Embryonic facial prominence (tissue), 1 donor: ENCODE results near the gene PIK3CG.
"Not testable (repeated sequence)": the region's sequence is repeated elsewhere in the genome, so short reads cannot be mapped to it uniquely, and the experiment has no call there.

ENCODE experiments used
- DNase-seq: peaks from one replicate; pipeline ENCODE4 v3.0.0-alpha.2; 2016; ENCODE audit errors: extremely low spot score

PIK3CG gene

DNA sequence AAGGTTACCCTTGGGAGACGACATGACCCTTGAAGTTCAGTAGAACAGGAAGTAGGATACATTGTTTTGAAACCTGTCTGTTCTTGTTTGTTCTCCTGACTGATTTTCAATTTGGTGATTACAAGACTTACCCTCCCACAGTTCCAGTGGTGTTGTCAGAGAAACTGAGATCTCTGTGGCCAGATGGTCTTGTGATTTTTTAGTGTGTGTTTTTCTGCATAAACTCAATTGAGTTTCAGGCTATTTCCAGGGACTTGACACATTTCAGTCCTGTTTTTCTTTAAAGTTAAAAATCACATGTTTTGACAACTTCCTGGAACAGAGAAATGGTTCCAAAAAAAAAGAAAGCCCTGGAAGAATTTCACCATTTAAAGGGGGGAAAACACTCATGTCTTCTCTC lies 22.3 kb downstream of the PIK3CG start:
- DNase-seq = no peak

DNA sequence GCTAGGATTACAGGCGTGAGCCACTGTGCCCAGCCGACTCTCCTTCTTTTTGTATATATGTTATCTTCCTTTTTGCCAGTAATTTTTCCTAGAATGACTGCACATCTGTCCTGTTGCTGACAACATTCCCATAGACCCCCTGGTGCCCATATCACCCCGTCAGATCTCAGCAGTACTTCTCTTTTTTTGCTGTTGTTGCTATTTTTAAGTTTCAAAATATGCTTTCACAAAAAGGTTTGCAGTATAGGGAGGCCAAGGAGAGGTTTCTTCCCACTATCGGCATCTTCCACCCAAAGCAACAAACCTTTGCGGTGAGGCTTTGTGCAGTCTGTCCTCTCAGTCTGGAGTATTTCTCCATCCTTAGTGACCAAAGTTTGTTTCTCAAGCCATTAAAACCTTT lies 23.1 kb downstream of the PIK3CG start:
- DNase-seq = no peak

DNA sequence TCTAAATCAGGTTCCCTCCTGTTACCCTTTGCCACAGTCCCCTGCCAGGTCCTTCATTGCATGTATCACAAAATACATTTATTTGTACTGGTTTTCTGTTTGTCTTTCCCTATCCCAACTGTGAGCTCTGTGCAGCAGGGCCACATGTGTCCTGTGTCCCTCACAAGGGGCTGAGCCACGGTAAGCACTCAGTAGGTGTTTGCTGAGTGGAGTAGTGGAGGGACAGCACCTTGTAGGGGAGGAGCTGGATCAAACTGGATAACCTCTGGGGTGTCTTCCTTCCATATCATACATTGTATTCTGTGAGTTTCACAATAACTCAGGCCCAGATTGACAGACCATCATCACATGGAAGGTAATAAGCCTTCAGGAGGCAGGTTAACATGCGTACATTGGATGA lies 25.9 kb downstream of the PIK3CG start:
- DNase-seq = no peak

DNA sequence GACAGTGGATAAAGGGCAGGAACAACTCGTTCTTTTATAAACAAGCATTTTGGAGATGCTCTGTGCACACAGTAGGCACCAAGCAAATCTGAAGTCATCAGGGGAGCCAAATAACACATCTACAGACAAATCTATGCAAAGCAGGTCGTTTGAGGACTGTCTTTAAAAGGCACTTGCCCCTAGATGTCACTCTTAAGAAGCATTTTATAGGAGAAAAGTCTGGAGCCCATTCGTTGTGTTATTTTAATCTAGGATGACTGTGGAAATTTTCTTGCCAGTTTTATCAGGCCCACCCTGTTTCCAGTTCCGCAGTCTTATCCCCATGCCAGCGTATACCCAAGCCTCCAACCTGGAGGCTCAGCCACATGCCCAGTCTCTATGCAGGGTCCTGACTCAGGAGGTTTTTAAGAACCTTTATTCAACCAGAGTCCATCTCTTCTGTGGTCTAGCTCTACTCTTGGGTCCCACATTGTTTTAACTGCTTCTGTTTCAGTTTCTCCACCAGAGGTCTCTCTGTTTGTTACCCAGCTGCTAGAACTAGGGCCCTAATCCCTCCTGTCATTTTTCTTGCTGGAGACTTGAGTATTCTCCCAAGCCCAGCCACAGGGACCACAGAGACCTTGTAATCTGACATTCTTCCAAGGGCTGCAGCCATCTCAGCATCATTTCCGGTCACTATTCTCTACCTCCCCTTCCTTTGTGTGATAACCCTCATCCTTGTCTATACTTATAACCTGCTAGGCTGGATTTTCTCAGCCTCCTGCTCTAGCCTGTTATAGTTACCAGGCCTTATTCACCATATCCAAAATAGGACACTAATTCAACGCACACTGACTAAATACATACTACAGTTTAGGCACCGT lies 26.7 kb downstream of the PIK3CG start:
- no peak for DNase-seq

DNA sequence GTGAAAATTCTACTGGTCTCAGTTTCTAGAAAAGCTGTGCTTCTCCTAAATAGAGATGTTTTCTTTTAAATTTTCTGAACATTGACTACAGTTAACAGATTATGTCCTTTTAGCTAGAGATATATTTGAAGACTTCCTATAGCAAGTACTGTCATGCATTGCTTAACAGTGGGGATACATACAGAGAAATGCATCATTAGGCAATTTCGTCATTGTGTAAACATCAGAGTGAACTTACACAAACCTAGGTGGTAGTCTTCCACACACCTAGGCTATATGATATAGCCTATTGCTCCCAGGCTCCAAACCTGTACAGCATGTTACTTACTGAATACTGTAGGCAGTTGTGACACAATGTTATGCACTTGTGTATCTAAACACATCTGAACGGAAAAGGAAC lies 28.5 kb downstream of the PIK3CG start:
- no peak for DNase-seq

DNA sequence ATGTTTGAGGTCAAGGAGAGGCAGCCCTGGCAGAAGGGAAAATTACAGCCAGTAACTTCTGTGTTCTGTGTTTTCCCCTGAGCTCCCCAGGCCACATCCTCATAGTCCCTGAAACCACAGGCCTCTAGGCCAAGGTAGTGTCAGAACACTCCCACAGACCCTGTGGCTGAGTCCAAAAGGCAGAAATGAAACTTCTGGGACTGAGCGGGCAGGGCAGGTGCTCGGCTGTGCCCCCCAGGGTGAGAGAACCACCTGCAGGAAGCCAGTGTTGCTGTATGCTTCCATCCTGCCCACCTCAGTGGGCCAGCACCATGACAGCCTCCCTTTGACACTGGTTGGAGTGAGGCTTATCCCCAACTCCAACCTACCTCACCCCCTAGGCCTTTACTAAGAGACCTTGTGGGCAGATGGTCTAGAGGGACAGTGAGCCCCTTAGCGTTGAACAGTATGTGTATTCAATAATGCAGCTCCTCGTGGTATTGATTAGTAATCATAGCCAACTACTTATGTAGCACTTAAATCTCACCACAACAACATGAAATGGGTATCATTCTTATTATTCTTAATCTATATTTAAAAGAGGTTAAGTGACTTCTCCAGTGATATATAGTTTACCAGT lies 30.3 kb downstream of the PIK3CG start:
- DNase-seq = no peak

DNA sequence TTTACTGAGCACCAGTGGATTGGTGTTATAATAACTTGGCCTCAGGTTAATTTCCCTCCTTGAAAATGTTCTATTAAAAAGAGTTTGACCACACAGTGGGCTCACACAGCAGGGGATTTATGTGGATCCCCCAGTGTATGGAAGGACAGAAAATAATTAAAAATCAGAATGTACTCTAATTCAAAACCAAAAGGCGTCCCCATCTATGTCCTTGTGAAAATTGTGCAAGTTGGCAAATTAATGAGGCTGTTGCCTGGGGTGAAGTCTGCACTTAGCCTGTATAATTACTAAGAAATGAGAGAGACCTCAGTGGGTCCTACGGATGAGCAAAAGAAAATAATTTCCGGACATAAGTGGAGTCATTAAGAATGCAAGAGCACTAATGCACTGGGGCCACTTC lies 31.1 kb downstream of the PIK3CG start:
- DNase-seq = no peak

DNA sequence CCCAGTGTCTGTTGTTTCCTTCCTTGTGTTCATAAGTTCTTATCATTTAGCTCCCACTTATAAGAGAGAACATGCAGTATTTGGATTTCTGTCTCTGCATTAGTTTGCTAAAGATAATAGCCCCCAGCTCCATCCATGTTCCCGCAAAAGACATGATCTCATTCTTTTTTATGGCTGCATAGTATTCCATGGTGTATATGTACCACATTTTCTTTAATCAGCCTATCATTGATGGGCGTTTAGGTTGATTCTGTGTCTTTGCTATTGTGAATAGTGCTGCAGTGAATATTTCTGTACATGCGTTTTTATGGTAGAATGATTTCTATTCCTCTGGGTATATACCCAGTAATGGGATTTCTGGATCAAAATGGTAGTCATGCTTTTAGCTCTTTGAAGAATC lies 32.5 kb downstream of the PIK3CG start:
- not testable (repeated sequence) for DNase-seq

DNA sequence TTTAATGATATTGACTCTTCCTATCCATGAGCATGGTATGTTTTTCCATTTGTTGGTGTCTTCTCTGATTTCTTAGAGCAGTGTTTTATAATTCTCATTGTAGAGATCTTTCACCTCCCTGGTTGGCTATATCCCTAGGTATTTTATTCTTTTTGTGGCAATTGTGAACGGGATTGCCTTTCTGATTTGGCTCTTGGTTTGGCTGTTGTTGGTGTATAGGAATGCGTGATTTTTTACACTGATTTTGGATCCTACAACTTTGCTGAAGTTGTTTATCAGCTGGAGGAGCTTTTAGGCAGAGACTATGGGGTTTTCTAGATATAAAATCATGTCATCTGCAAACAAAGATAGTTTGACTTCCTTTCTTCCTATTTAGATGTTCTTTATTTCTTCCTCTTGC lies 33.9 kb downstream of the PIK3CG start:
- not testable (repeated sequence) for DNase-seq

DNA sequence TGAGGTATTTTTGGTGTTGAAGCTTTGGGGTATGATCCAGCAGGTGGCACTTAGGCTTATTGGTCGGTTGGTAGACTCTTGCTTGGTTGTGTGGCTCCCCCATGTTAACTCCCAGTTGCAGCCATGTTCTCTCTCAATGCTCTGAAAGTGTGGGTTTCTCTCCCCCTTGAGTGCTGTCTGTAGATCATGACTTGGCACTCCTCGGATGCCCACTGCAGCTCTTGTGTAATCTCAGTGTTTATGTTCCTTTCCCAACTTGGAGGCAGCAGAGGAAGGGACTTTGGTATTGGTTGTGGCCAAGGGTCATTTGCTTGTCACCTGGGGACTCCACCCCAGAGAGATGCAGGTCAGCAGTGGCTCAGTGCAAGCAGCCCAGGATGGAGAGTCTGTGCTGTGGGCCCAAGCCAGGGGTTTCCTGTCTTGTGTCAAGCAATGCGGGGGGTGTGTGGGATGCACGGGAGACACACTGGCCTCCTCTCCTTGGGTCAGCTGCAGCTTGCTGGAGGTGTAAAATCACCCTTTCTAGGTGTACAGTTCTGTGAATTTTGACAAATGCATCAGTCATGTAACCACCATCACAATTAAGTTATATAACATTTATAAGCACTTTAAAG lies 36.9 kb downstream of the PIK3CG start:
- no peak for DNase-seq

DNA sequence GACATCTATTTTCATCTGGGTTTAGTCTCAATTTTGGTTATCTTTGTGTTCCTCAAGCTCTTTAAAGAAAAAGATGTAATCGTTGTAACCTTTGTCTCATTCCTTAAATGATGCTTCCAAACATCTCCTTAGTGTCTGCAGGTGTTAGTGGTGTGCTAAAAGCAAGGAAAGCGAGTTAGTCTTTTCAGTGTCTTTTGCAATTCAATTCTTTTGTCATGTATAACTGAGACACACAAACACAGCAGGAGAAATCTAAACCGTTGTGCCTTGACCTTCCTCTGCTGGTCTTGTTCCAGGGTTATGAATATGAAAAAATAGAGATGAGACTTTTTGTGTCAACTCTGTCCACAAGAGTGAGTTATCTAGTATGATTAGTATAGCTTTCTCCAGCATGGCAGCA lies 40.7 kb downstream of the PIK3CG start:
- DNase-seq = no peak

DNA sequence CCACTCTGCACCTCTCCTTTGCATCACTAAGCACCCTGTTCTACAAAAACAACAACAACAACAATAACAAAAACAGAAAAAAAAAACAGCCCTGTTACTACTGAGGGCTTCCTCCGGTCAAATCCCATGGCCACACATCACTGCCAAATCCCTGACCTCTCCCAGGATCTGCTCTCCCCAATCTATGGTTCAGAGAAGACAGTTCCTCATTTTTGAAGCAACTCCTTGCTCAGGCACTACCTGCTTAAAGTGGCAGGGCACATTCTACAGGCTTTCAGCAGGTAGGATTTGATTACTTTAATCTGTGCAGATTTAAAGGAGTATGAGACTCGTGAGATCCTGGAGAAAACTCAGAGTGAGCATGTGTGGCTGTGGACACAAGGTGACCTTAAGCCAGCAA lies 46.9 kb downstream of the PIK3CG start:
- no peak for DNase-seq

DNA sequence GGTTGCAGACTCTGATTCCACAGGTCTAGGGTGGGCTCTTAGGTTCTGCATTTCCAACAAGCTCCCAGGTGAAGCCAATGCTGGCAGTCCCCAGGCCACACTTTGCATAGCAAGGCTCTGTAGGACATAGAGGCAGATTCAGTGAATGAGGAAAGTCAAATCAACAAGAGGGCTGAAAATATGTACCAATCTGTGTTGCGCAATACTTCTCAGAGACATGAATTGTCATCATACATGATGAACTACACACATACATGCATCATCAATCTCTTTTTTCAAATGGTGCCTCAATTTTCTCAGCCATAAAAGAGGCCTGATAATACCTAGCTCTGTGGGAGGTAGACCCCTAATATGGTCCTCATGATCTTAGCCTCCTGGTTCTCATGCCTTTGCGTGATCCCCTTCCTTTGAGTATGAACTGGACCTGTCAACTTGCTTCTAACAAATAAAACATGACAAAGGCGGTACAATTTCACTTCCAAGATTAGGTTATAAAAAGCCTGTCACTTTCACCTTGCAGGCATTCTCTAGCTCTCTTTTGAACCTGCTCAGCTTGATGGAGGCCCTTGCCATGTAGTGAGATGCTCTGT lies 49.0 kb downstream of the PIK3CG start:
- DNase-seq = no peak

DNA sequence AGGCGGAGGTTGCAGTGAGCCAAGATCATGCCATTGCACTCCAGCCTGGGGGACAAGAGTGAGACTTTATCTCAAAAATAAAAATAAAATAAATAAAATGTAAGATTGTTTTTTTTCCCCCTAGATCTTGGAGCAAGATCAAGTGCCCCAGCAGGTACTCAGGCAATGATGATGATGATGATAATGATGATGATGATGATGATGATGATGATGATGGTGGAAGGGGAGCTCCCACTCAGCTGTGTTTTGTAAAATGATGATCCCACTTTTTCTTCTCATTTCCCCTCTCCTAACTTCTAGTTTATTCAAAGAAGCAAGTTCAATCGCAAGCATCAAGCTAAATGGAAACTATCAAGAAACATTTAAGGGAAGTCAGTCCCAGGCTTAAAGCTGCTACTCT lies 50.3 kb downstream of the PIK3CG start:
- DNase-seq = no peak

DNA sequence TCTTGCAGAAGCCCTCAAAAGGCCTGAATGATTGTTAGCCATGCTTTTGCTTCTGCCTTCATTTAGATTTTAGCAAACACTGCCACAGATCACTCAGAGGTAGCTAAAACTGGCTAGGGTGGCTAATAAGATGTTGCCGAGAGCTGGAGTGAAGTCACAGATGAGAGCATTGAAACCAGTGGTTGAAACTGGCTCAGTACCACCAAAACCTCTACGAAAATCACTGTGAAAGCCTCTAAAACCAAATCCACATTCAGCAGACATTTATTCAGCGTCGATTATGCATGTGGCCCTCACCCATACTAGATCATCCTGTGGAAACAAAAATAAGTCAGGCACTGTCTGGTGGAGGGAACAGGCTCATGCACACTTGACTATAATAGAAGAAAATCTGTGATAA lies 50.8 kb downstream of the PIK3CG start:
- no peak for DNase-seq

DNA sequence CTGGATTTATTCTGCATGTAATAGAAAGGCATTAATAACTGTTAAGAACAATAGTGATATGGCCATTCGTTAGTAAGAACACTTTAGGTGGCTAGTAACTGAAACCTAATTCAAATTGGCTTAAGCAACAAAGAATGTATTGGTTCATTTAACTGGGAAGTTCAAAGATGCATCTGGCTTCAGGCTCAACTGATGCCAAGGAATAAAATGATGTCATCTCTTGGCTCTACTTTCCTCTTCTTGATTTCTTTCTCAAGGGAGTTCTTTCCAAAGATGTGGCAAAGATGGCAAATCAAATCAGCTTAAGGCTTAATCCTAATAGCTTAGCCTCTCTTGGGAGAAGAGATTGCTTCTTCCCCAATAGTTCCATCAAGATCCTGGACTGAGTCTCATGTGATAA lies 51.6 kb downstream of the PIK3CG start:
- DNase-seq = no peak

DNA sequence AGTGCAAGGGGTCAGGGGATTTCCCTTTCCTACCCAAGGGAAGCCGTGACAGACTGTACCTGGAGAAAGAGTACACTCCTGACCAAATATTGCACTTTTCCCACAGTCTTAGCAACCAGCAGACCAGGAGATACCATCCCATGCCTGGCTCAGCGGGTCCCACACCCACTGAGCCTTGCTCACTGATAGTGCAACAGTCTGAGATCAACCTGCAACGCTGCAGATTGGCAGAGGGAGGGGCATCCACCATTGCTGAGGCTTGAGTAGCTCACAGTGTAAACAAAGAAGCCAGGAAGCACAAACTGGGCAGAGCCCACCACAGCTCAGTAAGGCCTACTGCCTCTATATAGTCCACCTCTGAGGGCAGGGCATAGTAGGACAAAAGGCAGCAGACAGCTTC lies 53.9 kb downstream of the PIK3CG start:
- DNase-seq = no peak

DNA sequence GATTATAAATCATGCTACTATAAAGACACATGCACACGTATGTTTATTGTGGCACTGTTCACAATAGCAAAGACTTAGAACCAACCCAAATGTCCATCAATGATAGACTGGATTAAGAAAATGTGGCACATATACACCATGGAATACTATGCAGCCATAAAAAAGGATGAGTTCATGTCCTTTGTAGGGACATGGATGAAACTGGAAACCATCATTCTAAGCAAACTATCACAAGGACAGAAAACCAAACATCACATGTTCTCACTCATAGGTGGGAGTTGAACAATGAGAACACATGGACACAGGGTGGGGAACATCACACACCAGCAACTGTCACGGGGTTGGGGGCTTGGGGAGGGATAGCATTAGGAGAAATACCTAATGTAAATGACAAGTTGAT lies 59.4 kb downstream of the PIK3CG start:
- DNase-seq = not testable (repeated sequence)

DNA sequence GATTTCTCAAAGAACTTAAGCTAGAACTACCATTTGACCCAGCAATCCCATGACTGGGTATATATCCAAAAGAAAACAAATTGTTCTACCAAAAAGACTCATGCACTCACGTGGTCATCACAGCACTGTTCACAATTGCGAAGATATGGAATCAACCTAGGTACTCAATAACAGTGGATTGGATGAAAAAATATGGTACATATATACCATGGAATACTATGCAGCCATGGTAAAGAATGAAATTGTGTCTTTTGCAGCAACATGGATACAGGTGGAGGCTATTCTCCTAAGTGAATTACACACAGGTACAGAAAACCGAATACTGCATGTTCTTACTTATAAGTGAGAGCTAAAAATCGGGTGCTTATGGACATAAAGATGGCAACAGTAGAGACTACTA lies 61.8 kb downstream of the PIK3CG start:
- DNase-seq = no peak

DNA sequence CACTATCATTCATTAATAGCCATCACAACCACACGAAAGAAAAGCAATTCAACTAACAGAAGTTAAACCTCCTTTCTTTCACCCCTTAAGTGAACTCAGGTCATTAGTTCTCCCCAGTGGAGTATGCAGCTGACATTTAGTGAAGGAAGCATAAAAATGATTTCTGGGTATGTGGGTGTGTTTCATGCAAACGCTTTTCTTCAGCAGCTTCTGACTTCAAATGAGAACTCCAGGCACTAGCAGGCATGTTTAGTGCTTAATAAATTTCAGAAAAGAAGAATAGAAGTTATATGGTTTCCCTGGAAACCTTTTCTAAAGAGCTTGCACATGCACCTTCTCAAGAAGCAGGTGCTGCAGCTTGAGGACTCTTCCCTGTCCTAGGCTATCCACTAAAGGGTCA lies 62.5 kb downstream of the PIK3CG start:
- DNase-seq = no peak

DNA sequence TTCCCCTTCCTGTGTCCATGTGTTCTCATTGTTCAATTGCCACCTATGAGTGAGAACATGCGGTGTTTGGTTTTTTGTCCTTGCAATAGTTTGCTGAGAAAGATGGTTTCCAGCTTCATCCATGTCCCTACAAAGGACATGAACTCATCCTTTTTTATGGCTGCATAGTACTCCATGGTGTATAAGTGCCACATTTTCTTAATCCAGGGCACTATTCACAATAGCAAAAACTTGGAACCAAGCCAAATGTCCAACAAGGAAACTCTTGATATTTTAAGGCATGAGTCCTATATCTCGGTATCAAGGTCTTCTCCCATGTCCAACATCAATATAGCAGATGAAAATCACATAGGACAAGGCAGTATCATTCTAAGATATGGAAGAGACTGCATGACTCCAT lies 64.5 kb downstream of the PIK3CG start:
- not testable (repeated sequence) for DNase-seq

DNA sequence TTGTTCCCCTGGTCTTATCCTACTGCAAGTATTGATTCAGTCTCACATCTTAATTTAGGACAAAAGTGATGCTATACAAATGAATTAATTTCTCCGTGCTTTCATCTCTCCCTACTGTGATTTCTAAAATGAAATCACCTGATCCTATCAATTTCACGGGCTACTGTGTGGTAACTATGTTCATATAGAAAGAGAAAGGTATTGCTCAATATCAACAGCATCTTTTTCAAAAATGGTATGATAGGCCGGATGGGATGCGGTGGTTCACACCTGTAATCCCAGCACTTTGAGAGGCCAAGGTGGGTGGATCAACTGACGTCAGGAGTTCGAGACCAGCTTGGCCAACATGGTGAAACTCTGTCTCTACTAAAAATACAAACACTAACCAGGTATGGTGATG lies 71.2 kb downstream of the PIK3CG start:
- no peak for DNase-seq

DNA sequence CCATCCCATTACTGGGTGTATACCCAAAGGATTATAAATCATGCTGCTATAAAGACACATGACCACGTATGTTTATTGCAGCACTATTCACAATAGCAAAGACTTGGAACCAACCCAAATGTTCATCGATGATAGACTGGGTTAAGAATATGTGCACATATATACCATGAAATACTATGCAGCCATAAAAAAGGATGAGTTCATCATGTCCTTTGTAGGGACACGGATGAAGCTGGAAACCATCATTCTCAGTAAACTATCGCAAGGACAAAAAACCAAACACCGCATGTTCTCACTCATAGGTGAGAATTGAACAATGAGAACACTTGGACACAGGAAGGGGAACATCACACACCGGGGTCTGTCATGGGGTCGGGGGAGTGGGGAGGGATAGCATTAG lies 73.0 kb downstream of the PIK3CG start:
- DNase-seq = not testable (repeated sequence)
